Measurements from ENCODE around the gene ING5.

- TF ChIP-seq, protein P1, sequence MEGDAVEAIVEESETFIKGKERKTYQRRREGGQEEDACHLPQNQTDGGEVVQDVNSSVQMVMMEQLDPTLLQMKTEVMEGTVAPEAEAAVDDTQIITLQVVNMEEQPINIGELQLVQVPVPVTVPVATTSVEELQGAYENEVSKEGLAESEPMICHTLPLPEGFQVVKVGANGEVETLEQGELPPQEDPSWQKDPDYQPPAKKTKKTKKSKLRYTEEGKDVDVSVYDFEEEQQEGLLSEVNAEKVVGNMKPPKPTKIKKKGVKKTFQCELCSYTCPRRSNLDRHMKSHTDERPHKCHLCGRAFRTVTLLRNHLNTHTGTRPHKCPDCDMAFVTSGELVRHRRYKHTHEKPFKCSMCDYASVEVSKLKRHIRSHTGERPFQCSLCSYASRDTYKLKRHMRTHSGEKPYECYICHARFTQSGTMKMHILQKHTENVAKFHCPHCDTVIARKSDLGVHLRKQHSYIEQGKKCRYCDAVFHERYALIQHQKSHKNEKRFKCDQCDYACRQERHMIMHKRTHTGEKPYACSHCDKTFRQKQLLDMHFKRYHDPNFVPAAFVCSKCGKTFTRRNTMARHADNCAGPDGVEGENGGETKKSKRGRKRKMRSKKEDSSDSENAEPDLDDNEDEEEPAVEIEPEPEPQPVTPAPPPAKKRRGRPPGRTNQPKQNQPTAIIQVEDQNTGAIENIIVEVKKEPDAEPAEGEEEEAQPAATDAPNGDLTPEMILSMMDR (IDR thresholded peaks at IDR 0.05; ENCODE audit: insufficient read depth, low read length), result no peak
- TF ChIP-seq POLR2AphosphoS5 (IDR thresholded peaks at IDR 0.05; ENCODE audit: low read depth) (no peak), GABPA (IDR thresholded peaks at IDR 0.05; ENCODE audit: low read depth) (no peak)
- TF ChIP-seq, protein P2, sequence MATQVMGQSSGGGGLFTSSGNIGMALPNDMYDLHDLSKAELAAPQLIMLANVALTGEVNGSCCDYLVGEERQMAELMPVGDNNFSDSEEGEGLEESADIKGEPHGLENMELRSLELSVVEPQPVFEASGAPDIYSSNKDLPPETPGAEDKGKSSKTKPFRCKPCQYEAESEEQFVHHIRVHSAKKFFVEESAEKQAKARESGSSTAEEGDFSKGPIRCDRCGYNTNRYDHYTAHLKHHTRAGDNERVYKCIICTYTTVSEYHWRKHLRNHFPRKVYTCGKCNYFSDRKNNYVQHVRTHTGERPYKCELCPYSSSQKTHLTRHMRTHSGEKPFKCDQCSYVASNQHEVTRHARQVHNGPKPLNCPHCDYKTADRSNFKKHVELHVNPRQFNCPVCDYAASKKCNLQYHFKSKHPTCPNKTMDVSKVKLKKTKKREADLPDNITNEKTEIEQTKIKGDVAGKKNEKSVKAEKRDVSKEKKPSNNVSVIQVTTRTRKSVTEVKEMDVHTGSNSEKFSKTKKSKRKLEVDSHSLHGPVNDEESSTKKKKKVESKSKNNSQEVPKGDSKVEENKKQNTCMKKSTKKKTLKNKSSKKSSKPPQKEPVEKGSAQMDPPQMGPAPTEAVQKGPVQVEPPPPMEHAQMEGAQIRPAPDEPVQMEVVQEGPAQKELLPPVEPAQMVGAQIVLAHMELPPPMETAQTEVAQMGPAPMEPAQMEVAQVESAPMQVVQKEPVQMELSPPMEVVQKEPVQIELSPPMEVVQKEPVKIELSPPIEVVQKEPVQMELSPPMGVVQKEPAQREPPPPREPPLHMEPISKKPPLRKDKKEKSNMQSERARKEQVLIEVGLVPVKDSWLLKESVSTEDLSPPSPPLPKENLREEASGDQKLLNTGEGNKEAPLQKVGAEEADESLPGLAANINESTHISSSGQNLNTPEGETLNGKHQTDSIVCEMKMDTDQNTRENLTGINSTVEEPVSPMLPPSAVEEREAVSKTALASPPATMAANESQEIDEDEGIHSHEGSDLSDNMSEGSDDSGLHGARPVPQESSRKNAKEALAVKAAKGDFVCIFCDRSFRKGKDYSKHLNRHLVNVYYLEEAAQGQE (IDR thresholded peaks at IDR 0.05; ENCODE audit: insufficient replicate concordance, low read depth), result no peak
These were observed 53.3 kb downstream of the ING5 start for GRCh38 chr2:241755166-241755565.

All from HL-60 (cell line).